Measurements from ENCODE around the gene HHIPL1.

Gene HHIPL1

DNA sequence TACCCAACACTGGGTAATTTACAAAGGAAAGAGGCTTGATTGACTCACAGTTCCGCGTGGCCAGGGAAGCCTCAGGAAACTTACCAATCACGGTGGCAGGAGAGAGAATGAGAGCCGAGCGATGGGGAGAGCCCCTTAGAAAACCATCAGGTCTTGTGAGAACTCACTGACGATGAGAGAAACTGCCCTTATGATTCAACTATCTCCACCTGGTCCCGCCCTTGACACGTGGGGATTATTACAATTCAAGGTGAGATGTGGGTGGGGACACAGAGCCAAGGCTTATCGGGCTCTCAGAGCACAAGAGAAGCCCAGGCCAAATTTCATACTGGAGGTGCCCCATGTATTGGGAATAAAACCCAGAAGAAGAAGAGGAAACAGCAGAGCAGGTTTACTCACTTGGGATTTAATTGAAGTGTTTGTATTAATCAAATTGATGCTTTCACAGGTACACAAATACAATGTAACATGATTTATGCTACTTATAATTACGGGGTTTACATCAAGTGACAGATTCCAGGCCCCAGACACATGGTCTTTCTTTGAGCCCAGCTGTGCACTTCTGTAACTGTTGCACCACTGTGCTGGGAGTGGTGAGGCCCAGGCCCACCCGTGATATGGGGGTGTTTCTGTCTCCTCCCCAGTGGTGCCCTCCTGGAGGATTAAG lies 32.7 kb upstream of the HHIPL1 start:
- DNase-seq: no peak

DNA sequence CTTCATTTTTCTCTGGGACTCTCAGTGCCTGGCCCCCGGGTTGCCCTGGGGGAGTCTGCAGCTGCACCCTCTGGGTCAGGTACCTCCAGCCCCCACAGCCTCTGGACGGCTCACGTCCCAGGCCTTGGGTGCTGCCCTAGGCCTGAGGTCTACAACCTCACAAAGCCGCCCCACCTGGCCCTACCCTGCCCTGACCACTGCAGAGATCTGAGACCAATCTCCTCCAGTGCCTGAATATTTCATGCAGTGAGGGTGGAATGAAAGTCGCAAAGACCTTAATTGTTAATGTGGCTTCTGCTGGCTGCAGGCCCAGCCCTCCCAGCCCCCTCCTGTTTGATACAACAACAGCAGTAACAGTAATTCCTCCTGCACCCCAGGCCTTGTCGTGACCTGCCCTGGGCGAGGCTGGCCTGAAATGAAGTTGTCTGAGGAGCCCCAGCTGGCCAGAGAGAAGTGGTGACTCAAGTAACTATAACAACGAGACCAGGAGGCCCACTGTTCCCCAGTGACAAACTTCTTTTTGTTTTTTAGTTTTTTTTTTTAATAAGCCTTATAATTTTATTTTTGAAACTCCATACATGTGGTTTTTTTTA lies 32.1 kb upstream of the HHIPL1 start:
- no peak for DNase-seq

DNA sequence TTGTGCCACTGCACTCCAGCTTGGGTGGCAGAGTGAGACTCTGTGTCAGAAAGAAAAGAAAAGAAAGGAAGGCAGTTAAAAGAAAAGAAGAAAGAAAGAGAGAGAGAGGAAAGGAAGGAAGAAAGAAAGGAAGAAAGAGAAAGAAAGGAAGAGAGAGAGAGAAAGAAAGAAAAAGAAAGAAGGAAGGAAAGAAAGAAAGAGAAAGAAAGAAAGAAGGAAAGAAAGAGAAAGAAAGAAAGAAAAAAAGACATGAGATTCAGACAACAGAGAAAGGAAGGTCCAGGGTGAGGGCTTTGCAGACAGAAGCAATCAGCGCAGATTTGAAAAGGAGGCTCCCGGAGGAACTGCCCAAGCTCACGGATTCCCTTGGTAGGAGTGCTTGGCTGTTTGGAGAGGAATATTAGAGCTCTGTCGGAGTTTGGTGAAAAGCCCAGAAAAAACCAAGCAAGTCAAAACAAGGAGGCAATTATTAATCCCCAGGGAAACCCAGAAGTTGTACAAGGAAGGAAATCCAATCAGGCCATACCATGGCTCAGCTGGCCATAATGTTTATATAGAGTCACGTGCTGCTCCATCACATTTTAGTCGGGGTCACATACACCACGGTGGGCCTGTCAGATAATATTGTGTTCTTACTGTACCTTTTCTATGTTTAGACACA lies 29.3 kb upstream of the HHIPL1 start:
- DNase-seq: no peak

DNA sequence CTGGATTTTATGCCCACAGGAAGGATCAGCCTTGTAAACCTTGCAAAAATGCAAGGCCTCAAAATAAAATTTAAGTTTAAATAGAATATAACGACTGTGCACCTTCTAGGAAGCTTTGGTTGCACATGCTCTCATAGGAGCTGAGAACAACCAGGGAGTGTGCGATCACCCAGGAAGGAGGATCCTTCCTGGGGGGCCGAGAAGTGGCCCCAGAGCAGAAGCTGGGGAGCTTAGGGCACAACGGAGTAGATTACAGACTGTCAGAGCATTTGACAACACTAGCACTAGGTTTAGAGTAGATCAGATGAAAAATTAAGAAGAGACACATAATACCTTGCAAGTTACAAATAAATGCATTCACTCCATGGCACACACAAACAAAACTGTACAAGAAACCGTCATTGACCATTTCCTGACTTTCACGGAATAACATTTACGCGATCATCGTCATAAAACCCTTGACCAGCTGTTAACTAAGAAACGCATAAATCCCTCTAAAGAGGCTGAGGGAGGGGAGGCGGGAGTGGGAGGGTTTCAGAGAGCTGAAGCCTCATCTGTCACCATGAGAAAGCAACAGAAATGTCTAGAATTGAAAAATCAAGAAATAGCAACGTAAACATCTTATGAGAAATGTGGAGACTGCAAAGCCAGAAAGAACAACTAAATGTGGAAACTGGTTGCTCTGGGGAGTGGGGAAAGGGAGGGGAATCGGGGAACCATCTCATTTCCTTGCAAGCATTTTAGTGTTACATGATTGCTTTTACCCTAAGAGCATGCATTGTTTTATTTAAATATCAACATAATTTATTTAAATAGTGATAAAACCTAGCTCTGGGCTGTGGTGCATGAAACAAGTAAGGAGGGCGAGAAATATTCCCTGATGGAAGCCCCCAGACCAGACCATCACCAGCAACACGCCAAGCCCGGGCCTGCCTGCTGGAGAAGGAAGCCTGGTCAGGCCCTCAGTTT lies 27.8 kb upstream of the HHIPL1 start:
- no peak for DNase-seq

DNA sequence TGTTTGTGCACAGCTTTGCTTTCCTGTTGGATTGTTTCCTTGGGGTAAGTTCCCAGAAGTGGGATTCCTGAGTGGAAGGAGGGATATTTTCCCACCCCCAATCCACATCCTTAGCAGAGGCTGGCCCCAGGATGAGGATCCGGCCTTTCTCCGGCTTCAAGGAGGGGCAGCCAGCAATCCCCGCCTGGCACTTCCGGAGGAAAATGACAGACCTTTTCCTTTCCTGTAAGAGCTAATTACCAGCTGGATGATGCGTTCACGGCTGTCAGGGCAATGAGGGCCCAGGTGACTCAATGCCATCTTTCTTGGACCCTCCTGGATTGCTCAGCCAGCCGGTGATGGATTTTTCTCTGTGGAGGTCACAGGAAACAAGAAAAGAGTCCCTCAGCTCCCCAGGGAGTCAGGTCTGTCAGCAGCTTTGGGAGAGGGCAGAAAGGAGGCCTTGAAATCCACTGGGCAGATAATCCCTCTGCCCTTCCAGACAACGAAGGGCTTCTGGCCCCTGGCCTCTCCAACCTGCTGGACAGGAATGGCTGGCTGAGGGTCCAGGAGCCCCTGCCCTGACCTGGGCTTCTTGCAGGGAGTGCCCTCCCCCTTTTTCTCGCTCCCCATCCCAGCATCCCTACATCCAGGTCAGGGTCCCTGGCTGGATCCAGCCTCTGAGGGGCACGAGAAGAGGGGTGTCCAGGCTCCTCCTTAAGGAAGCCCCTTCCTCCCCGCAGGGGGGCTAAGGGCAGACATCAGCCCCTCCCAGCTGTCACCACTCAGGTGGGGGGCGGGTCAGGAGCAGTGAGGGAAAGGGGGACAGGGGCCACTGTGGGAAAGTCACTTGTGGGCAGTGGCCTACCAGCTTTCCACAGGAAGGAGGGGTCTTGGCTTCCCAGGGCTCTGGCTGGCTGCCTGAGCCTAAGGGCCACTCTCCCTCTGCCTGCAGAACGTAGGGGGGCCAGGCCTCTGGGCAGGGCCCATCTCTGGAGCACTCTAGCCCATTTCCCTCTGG lies 24.8 kb upstream of the HHIPL1 start:
- no peak for DNase-seq

DNA sequence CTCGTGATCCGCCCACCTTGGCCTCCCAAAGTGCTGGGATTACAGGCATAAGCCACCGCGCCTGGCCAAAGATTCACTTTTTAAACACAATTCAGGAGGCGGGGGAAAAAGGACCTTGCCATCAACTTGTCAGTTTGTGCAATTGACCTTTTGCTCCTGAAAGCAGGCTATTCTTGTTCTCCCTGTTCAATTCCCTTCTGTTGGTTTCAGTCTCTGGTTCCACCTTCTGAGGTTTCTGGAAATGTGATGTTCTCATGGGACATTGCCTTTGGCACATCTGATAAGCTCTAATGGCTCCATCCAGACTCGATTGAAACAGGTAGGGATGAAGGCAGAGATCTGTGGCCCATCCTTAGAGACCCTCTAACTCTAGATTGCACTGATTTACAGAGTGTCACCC lies 23.0 kb upstream of the HHIPL1 start:
- DNase-seq: no peak

DNA sequence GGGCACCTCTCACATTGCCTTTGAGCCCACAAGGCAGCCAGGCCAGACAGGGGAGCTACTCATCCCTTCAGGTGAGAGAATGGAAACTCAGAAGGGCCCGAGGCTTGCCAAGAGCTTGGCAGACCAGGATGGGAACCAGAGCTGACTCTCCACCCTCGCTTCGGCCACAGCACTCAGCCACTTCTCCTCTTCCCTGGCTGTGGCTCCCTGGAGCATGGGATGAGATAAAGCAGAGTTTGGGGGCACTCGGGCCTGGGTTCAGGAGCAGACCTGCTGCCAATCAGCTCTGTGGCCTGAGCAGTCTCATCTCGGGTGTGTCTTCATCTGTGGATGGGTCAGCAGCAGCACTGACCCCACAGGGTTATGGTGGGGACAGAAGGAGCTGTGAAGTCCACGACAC lies 20.9 kb upstream of the HHIPL1 start:
- no peak for DNase-seq

DNA sequence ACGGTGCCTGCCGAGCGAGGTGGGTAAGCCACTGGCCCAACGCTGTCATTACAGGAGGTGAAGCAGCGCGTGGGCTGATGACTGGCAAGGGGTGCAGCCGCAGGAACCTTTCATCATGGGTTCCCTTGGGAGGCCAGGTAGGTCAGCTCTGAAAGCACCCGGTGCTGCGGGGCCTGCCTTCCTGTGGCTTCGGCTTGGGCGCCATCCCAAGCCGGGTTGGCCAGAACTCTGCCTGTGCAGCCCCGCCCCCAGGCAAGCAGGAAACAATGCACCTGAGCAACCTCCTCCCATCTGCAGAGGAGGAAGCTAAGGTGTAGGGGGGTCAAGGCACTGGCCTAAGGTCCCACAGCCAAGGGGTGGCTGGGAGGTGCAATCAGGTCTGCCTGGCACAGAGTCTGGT lies 20.0 kb upstream of the HHIPL1 start:
- no peak for DNase-seq

DNA sequence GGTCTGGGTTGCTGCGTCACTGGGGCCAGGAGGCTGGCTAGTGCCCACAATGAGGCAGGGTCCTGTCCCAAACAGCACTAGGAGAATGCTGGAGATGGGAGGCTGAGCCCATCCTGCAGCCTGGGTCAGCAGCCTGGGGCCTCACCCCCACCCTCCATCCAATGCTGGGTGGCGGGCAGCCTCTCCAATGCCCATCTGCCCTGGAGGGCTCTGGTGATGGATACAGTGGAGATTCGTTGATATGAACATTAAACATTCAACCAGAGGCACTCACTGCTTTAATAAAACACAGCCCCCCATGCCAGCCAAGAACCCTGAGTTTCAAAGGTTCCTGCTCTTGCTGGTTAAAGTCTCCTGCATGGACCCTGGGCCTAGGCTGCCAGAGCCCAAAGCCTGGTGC lies 19.5 kb upstream of the HHIPL1 start:
- no peak for DNase-seq

DNA sequence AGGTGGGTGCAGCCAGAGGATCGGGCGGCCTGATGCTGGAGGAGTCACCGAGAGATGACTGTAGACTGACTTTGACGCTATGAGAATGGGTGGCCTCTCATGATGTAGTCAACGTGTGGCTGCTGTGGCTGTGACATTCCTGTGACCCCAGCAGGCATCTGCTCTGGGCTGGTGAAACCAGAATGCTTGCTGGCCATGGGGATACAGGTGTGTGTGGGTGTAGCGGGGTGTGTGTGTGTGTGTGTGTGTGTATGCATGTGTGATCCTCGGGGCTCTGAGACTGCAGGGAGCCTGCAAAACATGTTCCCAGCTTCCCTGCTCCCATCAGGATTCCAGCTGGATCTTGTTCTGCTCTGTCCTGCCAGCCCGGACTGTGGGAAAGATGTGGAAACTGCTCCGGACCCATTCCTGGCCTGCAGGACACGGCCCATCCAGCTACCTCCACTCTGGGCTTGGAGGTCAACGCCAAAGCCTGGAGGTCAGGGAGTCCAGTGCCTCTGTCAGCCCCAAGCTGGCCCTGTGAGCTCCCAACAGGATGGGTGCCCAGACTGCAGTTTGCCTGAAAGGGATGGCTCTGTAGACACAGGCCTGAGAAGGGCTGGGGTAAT lies 18.8 kb upstream of the HHIPL1 start:
- DNase-seq: no peak

DNA sequence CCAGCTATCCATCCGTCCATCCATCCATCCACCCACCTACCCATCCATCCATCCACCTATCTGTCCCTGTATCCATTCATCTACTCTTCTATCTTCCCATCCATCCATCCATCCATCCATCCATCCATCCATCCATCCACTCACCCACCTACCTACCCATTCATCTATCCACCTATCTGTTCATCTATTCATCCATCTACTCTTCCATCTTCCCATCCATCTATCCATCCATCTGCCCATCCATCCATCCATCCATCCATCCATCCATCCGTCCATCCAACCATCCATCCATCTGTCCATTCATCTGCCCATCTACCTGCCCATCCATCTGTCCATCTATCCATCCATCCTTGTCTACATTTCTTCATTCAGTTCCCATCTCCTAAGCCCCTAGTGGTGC lies 17.8 kb upstream of the HHIPL1 start:
- no peak for DNase-seq

DNA sequence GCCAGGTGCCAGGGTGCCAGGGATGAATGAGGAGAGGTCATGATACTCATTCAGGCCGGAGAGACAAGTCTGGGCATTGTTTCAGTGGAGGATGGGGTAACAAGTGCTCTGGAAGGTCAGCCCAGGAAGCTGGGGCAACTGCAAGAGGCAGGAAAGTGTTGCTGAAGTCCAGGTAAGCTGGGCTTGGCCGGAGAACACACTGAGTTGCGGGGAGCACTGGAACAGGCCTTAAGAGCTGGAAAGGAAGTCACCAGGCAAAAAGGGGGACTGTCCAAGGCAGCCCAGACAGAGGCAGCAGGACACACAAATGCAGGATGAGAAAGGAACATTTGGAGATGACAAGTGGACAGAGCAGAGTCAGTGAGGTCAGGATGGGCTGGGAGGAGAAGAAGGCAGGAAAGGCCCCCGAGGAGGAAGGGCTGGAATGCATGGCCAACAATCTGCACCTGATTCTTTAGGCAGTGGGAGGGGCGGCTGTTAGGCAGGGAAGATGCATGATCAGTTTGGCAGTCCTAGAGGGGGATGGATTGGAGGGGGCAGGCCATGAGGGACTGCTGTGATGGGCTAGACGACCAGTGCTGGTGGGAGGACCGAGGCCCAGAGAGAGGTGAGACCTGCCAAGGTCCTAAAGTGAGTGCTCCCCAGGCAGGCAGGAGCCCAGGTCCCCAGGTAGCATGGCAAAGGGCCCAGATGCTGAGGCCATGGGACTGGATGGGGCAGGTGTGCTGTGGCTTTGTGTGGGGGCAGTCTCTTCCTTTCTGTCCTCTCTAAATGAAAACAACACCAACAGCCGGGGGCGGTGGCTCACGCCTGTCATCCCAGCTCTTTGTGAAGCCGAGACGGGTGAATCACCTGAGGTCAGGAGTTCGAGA lies 17.2 kb upstream of the HHIPL1 start:
- no peak for DNase-seq

DNA sequence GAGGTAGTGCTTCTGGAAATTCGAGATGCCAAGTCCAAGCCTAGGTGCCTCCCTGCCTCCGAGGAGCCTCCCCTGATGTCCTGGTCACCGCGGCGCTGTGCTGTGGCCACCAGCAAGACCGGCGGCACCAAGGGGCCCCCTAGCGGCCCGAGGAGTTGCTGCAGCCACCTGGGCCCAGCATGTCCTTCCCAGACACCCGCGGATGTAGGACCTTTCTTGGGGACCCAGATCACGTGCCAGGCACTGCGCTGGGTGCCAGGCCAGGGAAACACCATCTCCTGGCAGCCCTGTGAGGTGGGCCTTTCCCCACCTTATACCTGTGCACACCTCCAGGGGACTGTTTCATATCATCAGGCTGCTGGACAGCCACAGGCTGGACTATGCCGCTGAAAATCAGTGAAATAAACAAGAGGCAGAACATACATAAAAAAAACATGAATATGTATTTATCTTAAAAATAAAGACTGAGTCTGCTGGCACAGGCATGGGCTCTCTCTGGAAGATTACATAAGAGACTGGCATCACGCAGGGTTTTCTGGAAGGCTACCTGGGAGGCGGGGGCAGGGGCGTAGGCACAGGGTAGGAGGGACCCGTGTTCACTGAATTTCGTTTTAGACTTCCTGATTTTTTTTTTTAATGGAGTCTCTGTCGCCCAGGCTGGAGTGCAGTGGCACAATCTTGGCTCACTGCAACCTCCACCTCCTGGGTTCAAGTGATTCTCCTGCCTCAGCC lies 15.9 kb upstream of the HHIPL1 start:
- DNase-seq: peak; percentile 41

DNA sequence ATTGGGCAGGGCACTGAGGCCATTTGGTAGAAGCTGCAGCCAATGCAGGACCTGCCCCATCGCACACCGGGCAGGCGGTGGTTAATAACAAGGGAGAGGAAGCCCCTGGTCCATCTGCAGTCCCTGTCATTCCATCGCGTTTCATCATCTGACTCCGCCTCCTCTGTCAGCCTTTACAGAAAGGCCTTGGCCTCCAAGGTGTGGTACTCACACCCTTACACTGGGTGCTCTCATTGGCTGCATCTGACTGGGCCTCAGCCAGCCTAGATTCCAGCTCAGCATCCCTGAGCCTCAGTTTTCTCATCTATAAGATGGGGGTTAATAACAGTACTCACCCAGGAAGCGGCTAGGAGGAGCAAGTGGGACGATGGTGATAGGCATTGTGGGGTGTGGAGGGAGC lies 14.7 kb upstream of the HHIPL1 start:
- DNase-seq: no peak

DNA sequence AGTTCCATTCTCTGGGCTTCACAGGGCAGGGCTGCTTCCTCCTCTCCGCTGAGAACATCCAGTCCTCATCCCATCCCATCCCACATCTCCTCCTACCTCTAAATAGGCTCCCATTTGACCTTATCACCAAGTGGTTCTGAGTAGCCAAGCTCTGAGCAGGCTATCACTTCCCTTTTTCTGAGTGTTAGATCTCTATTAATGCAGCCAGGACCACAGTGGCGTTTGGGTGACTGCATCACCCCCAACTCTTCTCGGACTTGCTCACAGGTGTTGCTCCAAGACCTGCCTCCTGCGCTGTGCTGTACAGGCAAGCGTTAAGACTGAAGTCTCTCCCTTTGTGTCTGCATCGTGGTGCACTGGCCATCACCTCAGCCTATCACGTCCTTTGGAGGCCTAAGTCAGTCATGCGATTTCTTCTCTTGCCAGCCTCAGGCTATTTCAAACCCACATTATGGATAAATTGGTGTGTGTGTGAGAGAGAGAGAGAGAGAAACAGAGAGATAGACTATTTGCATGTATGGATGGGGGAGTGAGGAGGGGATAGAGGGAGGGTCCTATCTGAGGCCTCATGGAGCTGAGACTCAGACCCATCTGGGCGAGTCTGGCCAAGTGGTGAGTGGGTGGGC lies 12.4 kb upstream of the HHIPL1 start:
- DNase-seq: no peak

DNA sequence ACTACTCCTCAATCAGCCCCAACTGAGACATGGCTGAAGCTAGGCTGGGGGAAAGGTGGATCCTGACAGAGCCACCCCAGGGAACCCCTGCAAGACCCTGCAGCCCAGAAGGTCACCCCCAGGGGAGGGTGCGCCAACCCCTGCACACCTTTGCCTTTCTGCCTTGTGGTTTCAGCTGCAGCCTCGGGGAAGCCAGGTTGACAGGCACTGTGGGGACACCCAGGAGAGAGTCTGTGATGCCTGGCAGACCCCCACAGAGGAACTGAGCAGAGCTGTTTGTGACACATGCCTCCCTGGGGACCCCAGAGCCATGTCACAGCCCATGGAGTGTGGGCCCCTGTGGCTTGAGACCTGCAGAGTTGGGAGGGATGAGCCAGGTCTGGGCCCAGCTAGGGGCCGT lies 11.8 kb upstream of the HHIPL1 start:
- no peak for DNase-seq

DNA sequence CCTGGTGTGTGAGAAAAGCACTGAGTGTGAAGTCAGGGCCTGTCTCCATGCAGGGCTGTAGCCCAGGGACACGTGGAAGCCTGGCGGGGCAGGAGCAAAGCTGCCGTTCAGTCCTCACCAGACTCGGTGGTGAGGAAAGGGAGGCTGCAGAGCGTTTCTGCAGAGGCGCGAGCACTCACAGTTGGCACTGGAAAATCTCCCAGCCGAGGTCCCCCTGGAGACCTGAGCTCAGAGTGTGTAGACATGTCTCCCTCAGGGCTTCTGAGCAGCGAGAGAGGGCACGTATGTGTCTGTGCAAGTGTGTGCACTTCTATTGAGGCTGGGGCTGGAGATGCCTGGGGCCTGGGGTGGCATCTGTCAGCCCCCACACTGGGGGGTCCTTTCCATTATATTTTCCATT lies 11.0 kb upstream of the HHIPL1 start:
- DNase-seq: no peak

DNA sequence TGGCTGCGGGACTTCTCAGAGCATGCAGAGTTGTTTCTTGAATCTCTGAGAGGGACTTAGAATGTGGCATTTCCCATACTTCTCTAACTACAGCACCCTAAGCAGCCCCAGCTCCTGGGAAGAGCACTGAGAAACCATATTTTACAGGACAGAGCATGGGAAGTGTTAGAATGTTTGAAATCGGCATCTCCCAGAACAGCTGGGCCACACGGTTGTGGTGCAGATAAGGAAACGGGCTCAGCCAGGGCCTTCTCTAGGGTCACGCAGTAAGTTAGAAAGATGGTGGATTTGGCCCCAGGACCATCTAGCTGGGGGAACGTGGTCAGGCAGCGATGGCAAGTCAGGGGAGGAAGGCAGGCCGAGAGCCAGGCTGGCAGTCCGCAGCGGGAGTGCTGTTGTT lies 10.5 kb upstream of the HHIPL1 start:
- DNase-seq: no peak

DNA sequence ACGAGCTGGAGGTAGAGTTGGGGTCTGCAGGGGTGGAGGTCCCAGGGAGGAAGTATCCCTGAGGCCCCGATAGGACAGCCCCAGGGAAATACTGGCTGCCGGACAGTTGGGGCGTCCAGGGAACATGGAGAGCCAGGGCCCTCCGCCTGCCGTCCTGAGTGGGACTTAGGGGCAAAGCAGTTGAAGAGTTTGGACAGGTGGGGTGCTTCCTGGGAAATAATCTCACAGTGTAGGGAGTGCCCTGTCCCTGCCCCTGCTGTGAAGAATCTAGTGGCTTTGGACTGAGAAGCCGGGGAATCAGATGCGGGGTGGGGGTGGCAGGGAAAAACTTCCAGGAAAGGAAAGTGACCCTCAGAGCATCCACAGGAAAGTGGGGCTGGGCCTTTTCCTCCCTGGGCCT lies 9.8 kb upstream of the HHIPL1 start:
- DNase-seq: no peak

DNA sequence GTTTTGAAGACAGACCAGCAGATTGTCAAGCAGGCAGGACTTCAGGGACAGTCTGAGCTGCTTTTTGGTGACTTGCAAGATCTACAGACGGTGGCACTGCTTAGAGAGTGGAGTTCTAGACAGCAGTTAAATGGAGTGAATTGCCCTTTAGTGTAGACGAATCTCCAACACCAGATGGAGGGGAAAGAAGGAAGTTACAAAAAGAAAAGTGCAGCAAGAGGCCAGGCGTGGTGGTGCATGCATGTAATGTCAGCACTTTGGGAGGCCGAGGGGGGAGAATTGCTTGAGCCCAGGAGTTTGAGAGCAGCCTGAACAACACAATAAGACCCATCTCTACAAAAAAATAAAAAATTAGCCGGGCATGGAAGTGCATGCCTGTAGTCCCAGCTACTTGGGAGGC lies 8.4 kb upstream of the HHIPL1 start:
- DNase-seq: no peak
